Astrocyte of the cerebellum (primary cell): ENCODE results near the gene PAPPA.
A peak's percentile ranks its signal among the peaks of the same experiment; 100 is the strongest.

Source experiments
- DNase-seq: peaks from one replicate; pipeline ENCODE4 v3.0.0-alpha.2; 2011; ENCODE audit warnings: low read depth
- H3K4me3 ChIP-seq: 2 replicates; pipeline ENCODE4 v1.5.1; 2011; ENCODE audit warnings: mild to moderate bottlenecking, low read depth, low read length, moderate library complexity
- CTCF ChIP-seq: IDR thresholded peaks from 2 replicates; pipeline ENCODE4 v1.5.1; 2012; ENCODE audit warnings: low read length, low read depth, moderate library complexity, mild to moderate bottlenecking; ENCODE audit errors: missing control alignments
- in situ Hi-C: cut with HindIII; loops from 2 replicates; pipeline ENCODE4 v1.10.0; 2017; ENCODE audit warnings: low sequenced_read_pairs

PAPPA gene

GRCh38 chr9:116349684-116350083, 196.1 kb downstream of the PAPPA start:
- TF ChIP-seq CTCF: no peak
- DNase-seq: no peak
- H3K4me3 ChIP-seq: no peak overlapping the region
- in situ Hi-C loops: no loop called here

GRCh38 chr9:116350213-116350612, 196.6 kb downstream of the PAPPA start:
- DNase-seq: no peak
- no peak for TF ChIP-seq CTCF
- in situ Hi-C loops: no loop called here
- no peak overlapping the region for H3K4me3 ChIP-seq

DNA sequence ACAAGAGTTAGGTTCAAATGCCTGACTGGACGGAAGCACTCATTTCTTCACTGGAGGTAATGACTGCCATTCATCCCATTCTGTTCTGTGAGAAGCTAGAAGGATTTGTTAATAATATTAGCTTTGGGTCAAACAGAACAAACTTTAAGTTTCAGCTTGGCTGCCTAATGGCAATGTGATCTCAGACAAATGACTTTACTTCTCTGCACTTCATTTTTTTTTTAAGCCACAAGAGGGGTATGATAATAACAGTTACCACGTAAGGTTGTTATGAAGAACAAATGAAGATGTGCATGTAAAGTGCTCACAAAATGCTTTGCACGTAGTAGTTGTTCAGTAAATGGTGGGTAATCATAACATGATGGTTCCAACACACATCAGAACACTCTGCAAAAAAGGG, 199.4 kb downstream of the PAPPA start:
- TF ChIP-seq CTCF: no peak
- DNase-seq: no peak
- no peak overlapping the region for H3K4me3 ChIP-seq
- in situ Hi-C loops: no loop called here

- DNase-seq: peak; percentile 71
- no peak overlapping the region for H3K4me3 ChIP-seq
- in situ Hi-C loops: no loop called here
- TF ChIP-seq CTCF: no peak
Measured at GRCh38 chr9:116355153-116355921, 201.7 kb downstream of the PAPPA start.

DNA sequence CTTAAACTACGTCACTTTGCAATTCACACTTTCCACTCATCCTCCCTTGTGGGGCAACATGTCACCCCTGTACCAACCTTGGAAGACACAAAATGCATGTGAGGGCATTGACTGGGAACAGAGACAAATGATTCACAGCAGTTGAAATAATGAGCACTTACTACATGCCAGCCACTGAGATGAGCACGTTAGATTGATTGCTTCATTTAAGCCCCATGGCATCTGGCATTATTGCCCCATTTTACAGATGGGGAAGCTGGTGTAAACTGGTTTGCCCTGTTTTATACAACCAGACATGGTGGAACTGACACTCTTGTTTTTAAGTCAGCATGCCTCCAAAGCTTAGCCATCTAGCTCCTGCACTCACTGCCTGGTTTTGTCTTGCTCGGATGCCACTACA, 204.7 kb downstream of the PAPPA start:
- no peak for DNase-seq
- no peak overlapping the region for H3K4me3 ChIP-seq
- TF ChIP-seq CTCF: no peak
- in situ Hi-C loops: no loop called here

- no peak for DNase-seq
- in situ Hi-C loops: no loop called here
- no peak for TF ChIP-seq CTCF
- H3K4me3 ChIP-seq: no peak overlapping the region
Measured at GRCh38 chr9:116360016-116360415, 206.4 kb downstream of the PAPPA start.
